ENCODE measurements around the gene RIN1.

Gene RIN1

DNA sequence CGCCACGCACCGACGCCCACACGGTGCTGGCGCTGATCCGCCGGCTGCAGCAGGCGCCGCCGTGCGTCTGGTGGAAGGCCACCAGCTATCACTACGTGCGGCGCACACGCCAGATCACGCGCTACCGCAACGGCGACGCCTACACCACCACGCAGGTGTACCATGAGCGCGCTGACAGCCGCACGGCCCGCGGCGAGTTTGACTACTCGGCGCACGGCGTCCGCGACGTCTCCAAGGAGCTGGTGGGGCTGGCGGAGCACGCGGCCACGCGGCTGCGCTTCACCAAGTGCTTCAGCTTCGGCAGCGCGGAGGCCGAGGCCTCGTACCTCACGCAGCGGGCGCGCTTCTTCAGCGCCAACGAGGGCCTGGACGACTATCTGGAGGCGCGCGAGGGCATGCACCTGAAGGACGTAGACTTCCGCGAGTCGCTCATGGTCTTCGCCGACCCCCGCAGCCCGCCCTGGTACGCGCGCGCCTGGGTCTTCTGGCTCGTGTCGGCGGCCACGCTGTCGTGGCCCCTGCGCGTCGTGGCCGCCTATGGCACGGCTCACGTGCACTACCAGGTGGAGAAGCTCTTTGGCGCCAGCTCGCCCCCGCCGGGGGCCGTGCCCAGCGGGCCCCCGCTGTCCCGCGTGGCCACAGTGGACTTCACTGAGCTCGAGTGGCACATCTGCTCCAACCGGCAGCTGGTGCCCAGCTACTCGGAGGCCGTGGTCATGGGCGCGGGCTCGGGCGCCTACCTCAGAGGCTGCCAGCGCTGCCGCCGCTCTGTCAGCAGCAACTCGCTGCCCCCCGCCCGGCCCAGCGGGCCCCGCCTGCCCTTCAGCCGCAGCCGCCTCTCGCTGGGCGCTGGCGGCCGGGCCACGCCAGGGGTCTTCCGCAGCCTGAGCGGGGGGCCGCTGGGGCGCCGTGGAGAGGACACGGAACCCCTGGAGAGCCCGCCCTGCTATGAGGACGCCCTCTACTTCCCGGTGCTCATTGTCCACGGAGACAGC lies 41.3 kb downstream of the RIN1 start:
- no peak for DNase-seq (ENCODE audit: low read depth in 2 of 2)

GRCh38 chr11:66293777-66294625 lies 42.2 kb downstream of the RIN1 start:
- DNase-seq (ENCODE audit: low read depth in 2 of 2), result no peak

DNA sequence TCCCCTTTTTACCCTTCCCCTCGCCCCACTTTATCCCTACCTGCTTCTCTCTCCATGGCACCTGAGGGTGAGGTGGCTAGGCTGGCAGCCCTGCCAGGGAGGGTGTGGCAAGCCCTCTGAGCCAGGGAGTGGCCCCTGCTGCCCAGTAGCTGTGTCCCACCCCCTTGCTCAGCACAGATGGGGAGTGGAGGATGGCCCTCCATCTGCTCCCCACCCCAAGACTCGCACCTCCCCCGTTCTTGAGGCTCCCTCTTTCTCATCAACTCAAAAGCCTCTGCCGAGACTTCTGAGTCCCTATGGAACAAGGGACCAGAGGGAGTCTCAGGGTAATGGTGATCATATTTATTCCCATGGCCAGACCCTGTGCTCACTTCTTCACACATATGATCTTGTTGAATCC lies 42.9 kb downstream of the RIN1 start:
- no peak for DNase-seq (ENCODE audit: low read depth in 2 of 2)

DNA sequence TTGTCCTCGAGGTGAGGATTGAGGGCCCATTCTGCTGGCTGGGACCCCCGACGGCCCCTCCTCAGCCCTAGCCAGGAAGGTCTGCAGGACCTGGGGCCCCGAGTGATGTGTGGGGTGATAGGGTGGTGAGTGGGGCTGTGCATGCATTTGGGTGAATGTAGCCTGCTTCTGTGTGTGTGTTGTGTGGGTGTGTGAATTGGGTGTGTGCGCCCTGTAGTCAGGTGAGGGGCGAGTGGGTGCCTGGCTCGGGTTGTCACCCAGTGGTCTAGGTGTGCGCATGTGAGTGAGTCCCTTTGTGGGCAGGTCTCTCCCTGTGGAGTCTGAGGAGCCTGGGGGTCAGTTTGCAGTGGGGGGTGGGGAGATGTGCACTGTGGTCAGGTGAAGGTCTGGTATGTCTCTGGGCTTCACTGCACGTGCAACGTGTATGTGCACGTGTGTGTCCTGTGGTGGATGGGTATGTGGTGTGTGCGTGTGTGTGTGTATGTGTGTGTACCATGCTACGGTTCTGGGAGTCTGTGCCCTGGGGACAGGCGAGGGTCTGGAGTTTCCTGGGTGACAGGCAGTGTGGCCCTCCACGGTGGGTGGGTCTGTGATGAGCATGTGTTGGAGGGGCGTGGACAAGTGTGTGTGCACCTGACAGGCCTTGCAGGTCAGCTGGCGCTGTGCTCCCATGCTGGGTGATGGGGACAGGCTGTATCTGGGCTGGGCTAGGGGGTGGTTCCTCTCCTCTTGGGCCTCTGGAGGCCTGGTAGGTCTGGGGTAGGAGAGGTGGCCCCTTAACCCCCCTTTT lies 43.5 kb downstream of the RIN1 start:
- DNase-seq (ENCODE audit: low read depth in 2 of 2), result no peak

DNA sequence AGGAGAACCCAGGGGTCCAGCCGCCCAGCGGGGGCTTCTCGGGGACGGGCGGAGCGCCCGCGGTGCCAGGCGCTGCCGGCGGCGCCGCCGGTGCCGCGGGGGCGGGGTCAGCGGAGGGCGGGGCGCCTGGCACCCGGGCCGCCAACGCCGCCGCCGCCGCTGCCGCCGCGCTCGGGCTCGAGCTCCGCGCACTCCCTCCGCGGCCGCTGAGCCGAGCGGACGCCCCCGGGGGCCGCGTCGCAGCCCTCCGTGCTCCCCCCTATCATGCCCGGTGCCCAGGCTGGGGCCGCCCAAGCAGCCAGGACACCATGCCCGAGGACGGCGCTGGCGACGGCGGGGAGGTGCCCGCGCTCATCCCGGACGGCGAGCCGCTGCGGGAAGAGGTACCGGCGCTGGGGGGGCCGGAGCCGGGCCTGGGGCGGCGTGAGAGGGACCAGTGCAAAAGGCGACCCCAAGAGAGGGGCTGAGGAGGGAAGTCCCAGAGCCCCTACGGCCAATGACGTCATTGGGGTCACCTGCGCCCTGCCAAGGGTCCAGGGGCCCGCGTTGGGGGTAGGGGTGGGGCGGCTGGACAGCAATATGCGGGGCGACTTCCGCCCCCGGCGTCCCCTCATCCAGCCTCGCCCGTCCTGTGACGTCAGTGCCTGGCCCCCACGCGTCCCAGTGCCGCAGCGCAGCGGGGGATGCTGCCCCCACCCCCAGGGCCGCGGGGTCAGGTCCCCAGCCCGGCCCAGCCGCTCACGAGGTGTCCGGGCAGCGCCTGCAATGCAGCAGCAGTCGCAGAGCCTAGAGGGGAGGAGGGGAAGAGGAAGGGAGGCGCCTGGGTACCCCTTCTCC lies 44.3 kb downstream of the RIN1 start, which contains the start of gene TMEM151A:
Gene TMEM151A (plus strand): TSS at position 189 of the 837 bp plus-strand sequence. CDS start 120 bp downstream, at position 309.
- DNase-seq (ENCODE audit: low read depth in 2 of 2), result no peak

GRCh38 chr11:66291303-66291705 lies 44.9 kb downstream of the RIN1 start:
- DNase-seq (ENCODE audit: low read depth in 2 of 2), result no peak

DNA sequence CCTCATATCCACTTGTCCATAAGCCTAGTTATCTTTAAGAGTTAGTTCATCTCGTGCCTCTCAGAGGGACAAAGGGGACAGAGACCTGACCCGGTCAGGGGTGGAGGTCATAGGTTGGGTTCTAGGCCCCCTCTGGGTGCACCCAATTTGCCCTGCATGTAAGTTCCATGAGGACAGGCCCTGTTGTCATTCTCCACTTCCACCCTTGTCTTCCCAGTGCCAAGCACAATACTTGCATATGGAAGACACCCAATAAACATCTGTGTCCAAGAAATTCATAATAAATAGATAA lies 46.0 kb downstream of the RIN1 start:
- no peak for DNase-seq (ENCODE audit: low read depth in 2 of 2)

DNA sequence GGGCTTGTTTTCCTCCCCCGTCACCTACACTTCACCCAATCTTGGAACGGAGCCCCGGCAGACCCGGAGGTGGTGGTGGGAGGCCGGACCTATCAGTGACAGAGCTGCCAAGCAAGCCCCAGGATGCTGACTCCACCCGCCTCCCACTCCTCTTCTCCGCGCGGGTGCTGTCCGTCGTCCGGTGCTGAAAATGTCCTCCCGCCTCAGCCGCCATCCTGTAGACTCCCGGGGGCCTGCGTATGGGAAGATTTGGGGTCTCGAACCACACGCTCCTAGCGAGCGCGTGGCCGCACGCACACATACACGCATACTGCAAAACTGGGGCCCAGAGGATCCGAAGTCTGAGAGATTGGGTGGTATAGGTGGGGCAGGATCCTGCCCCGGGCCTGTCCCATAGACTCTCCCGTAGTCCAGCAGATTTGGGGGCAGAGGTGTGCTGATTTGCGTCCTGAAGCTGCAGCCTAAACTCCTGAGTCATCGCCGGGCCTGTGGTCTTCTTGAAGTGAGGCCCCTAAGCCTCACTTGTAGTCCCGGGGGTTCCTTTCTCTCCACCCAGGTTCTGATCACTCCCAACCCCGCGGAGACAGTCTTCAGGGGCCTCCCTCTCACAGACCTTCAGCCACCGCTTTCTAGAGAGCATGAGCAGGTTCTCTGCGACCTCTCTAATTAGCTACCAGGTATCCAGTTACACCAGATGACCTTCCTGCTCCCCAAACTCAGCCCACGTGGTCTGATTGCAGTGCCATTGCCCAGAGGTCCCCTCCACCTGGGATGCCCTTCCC lies 46.5 kb downstream of the RIN1 start:
- peak in 1 of 2 donors; percentile 53 for DNase-seq (ENCODE audit: low read depth in 2 of 2)

DNA sequence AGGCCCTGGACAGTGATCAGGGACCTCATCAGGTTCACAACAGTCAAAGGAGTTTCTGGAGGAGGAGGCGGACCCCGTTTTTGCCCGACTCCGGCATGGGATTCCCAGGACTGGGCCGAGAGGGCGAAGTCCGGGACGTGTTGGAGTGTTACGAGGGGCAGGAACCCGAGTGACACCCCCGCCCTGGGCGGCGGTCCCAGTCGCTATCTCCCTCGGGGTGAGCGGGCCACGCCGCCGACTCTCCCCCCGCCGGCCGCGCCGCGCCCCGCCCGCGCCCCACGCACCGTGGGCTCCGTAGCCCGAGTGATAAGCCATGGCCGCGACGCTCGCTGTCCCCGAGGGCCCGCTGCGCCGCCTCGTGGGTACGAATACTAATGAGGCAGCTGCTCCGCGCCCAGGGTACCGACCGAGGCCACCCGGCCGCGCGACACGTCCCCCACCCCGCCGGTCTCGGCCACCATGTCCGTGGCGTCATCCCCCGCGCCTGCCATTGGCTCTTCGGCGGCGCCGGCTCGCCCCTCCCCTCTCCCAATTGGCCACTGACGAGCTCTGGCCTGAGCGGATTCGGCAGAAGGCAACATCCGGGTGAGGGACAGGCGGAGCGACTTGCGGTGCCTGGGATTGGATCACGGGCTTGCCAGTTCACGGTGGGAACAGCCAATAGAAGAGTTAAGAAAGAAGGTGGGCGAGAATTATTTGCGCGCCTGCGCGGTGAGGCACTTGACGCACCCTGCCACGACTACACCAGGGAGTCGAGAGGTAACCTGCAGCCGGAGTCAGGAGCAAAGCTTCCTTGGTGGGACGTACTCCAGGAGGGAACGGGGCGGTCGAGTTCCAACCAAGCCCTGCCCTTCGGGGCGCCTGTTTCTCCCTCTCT lies 47.3 kb downstream of the RIN1 start, which contains the start of gene YIF1A:
Gene YIF1A (minus strand): TSS at position 473 of the 877 bp plus-strand sequence. CDS start 158 bp downstream, at position 315.
- DNase-seq (ENCODE audit: low read depth in 2 of 2), result peak; percentile 91 to 94

- no peak for DNase-seq (ENCODE audit: low read depth in 2 of 2)
Measured at GRCh38 chr11:66287889-66288670, 48.2 kb downstream of the RIN1 start.

GRCh38 chr11:66287211-66287888 lies 48.9 kb downstream of the RIN1 start:
- DNase-seq (ENCODE audit: low read depth in 2 of 2), result no peak

DNA sequence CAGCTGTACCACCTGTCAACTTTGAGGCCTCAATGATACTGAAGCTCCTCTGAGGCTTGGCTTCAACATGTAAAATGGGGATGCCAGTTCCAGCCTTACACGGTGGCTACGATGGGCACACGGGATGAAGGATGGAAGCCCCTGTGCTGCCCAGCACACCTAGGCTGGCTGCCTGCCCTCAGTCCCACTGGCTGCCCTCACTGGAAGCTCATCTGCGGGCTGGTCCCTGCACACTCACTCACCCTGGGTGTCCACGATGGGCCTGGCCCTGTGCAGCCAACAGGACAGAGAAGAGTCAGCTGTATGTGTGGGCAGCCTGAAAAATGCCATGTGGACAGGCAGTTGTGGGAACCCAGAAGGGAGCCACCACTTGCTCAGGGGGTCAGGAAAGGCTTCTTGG lies 49.5 kb downstream of the RIN1 start:
- DNase-seq (ENCODE audit: low read depth in 2 of 2), result no peak

DNA sequence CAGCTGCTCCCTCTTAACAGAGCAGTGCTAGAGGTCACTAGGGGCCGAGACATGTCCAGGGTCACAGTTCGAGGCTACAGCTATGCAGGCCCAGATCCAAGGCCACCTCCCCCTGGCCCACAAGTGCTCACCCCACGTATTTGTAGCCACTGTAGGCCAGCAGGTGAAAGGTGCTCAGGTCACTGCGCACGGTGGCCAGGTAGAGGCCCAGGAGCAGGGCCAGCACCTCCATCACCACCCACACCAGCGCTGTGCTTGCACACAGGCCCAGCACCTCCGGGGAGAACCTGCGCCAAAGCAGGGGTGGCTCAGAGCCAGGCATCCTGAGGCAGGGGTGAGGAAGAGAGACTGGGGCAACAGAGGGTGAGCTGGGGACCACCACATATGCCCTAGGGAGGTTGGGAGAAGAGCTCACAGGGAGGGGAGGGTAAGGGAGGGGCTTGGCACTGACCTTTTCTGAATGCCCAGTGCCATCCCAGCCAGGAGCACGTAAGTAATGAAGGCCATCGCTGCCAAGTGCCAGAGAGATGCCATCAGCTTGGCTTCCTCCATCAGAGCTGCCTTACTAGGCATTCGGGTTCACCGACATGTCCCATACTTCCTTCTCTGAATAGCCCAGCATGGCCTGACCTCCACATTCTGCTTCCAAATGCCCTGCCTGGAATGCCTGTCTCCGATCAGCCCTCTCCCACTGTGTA lies 50.8 kb downstream of the RIN1 start:
- no peak for DNase-seq (ENCODE audit: low read depth in 2 of 2)

GRCh38 chr11:66284526-66285078 lies 51.6 kb downstream of the RIN1 start:
- DNase-seq (ENCODE audit: low read depth in 2 of 2), result no peak

DNA sequence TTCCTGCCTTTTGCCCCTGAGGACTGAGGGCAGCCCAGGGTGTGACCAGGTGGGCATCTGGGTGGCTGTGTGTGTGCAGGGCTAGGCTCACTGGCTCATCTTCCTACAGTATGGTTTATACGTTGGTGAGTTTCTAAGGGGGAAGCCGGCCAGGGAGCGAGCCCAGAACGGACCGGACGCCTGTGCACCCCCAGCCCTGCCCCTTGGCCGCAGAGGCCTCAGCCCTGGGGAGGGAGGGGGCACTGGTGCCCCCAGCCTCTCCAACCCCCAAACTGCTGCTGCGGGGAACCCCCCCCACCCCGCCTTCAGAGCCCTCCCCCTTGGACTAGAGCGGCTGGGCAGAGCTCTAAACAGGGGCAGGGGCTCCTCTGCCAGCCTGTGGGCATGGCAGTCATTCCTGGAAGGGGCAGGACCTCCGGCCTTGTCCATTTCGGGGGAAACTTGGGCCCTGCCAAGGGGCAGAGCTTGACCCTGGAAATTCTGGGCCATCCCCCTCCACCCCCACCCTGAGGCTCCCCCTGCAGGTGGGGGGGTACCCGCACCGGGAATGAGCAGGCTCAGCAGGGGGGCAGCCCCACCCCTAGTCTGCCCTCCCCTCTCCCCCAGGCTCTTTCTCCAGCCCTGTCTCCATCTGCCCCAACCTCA lies 52.7 kb downstream of the RIN1 start:
- no peak for DNase-seq (ENCODE audit: low read depth in 2 of 2)

Measured in stimulated activated CD8-positive, alpha-beta memory T cell treated with anti-CD3 and anti-CD28 coated beads, Interleukin-2, amount 100 ng/mL, for 1 hour (primary cell).